NB4 (cell line): ENCODE measurements around the gene ERBB4.

Source experiments
- POLR2A ChIP-seq: IDR thresholded peaks from 2 replicates; pipeline ENCODE4 v1.6.1; 2011; ENCODE audit warnings: mild to moderate bottlenecking; ENCODE audit not compliant: insufficient read length; ENCODE audit errors: extremely low read depth
- TF ChIP-seq, protein P1 (sequence below): IDR thresholded peaks from one replicate; pipeline ENCODE4 v1.5.1; 2012; ENCODE audit warnings: low read depth, low read length
- TF ChIP-seq, protein P2 (sequence below): IDR thresholded peaks from 2 replicates; pipeline ENCODE4 v1.6.1; 2011; ENCODE audit warnings: low read depth, low read length

DNA sequence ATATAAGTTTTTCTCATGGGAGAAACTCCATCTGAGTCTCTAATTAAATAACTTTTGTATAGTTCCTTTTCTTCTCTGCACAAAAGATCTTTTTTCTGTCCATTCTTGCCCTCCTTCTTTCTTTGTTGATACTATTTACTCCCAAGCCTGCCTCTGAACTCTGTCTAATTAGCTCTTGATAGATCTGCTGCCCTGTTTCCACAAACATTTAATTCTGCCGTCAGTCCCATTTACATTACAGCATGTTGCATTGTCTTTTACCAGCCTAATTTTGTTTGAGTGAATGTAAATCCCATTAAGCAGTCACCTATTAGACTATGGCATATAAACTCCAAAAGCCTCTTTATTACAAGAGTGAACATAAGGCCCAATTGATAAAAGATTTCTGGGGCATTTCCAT is 254.4 kb downstream of the ERBB4 start:
- TF ChIP-seq, protein P1, sequence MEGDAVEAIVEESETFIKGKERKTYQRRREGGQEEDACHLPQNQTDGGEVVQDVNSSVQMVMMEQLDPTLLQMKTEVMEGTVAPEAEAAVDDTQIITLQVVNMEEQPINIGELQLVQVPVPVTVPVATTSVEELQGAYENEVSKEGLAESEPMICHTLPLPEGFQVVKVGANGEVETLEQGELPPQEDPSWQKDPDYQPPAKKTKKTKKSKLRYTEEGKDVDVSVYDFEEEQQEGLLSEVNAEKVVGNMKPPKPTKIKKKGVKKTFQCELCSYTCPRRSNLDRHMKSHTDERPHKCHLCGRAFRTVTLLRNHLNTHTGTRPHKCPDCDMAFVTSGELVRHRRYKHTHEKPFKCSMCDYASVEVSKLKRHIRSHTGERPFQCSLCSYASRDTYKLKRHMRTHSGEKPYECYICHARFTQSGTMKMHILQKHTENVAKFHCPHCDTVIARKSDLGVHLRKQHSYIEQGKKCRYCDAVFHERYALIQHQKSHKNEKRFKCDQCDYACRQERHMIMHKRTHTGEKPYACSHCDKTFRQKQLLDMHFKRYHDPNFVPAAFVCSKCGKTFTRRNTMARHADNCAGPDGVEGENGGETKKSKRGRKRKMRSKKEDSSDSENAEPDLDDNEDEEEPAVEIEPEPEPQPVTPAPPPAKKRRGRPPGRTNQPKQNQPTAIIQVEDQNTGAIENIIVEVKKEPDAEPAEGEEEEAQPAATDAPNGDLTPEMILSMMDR = no peak
- no peak for TF ChIP-seq POLR2A
- TF ChIP-seq, protein P2, sequence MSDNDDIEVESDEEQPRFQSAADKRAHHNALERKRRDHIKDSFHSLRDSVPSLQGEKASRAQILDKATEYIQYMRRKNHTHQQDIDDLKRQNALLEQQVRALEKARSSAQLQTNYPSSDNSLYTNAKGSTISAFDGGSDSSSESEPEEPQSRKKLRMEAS = no peak
